Stimulated activated CD4-positive, alpha-beta T cell treated with anti-CD3 and anti-CD28 coated beads, Interleukin-2, amount 100 ng/mL, for 48 hours (primary cell): ENCODE measurements around the gene ANTXR1.
"Not testable (repeated sequence)": the region's sequence is repeated elsewhere in the genome, so short reads cannot be mapped to it uniquely, and the experiment has no call there.

Experiments used
- DNase-seq, 2 donors: peaks; one replicate each; pipeline ENCODE4 v3.0.0-alpha.2; 2020

ANTXR1 gene

GRCh38 chr2:69243652-69244051 is 230.7 kb downstream of the ANTXR1 start:
- no peak for DNase-seq

GRCh38 chr2:69244882-69245281 is 231.9 kb downstream of the ANTXR1 start:
- DNase-seq = no peak

- DNase-seq = no peak
These were observed 234.6 kb downstream of the ANTXR1 start for GRCh38 chr2:69247583-69247982.

- no peak for DNase-seq
These were observed 235.3 kb downstream of the ANTXR1 start for GRCh38 chr2:69248232-69248631.

- DNase-seq = no peak
These were observed 238.0 kb downstream of the ANTXR1 start for GRCh38 chr2:69250981-69251380.

- DNase-seq = no peak
These were observed 239.0 kb downstream of the ANTXR1 start for GRCh38 chr2:69251943-69252342.

- no peak for DNase-seq
These were observed 240.1 kb downstream of the ANTXR1 start for GRCh38 chr2:69253112-69253511.

GRCh38 chr2:69253611-69254301 is 240.8 kb downstream of the ANTXR1 start:
- DNase-seq = no peak

GRCh38 chr2:69255760-69256159 is 242.8 kb downstream of the ANTXR1 start:
- DNase-seq = no peak

- not testable (repeated sequence) for DNase-seq
These were observed 247.1 kb downstream of the ANTXR1 start for GRCh38 chr2:69259994-69260591.

- no peak for DNase-seq
These were observed 247.7 kb downstream of the ANTXR1 start for GRCh38 chr2:69260666-69261065.

GRCh38 chr2:69269330-69269729 is 256.4 kb downstream of the ANTXR1 start:
- no peak for DNase-seq

- DNase-seq = no peak
These were observed 258.9 kb downstream of the ANTXR1 start for GRCh38 chr2:69271831-69272257.

- no peak for DNase-seq
These were observed 260.0 kb downstream of the ANTXR1 start for GRCh38 chr2:69272803-69273471.

GRCh38 chr2:69275490-69275889 is 262.5 kb downstream of the ANTXR1 start:
- no peak for DNase-seq

- no peak for DNase-seq
These were observed 265.4 kb downstream of the ANTXR1 start for GRCh38 chr2:69278366-69278765.

- no peak for DNase-seq
These were observed 266.2 kb downstream of the ANTXR1 start for GRCh38 chr2:69279211-69279610.

- no peak for DNase-seq
These were observed 267.1 kb downstream of the ANTXR1 start for GRCh38 chr2:69279931-69280681.

GRCh38 chr2:69280796-69281412 is 267.9 kb downstream of the ANTXR1 start:
- no peak for DNase-seq

GRCh38 chr2:69285379-69285894 is 272.5 kb downstream of the ANTXR1 start:
- no peak for DNase-seq

GRCh38 chr2:69287544-69287943 is 274.6 kb downstream of the ANTXR1 start:
- DNase-seq = no peak

GRCh38 chr2:69288429-69288828 is 275.4 kb downstream of the ANTXR1 start:
- no peak for DNase-seq
